NAMALWA (cell line): Measurements from ENCODE around the gene ASB8.
A peak's percentile ranks its signal among the peaks of the same experiment; 100 is the strongest.

Experiments used
- DNase-seq: peaks from one replicate; pipeline ENCODE4 v3.0.0-alpha.2; 2015; ENCODE audit warnings: low spot score

The ASB8 gene

GRCh38 chr12:48157018-48157888 is at the start of gene ASB8:
ASB8 (minus strand) TSS chr12:48157515; CDS start chr12:48153496, 4,019 bp downstream.
- peak; percentile 99 for DNase-seq

GRCh38 chr12:48203192-48203591 is 45.9 kb upstream of the ASB8 start, which contains the start of gene OR10AD1:
OR10AD1 (minus strand) TSS chr12:48203292; CDS start chr12:48203292, 0 bp downstream.
- no peak for DNase-seq

- no peak for DNase-seq
Measured at GRCh38 chr12:48202766-48203165, 45.5 kb upstream of the ASB8 start.

- DNase-seq = no peak
Measured at GRCh38 chr12:48201516-48201915, 44.2 kb upstream of the ASB8 start.

- DNase-seq = no peak
Measured at GRCh38 chr12:48201091-48201490, 43.8 kb upstream of the ASB8 start.

- DNase-seq = no peak
Measured at GRCh38 chr12:48199774-48200221, 42.5 kb upstream of the ASB8 start.

GRCh38 chr12:48198985-48199384 is 41.7 kb upstream of the ASB8 start:
- DNase-seq = no peak

GRCh38 chr12:48198672-48198971 is 41.3 kb upstream of the ASB8 start:
- no peak for DNase-seq

GRCh38 chr12:48197971-48198671 is 40.8 kb upstream of the ASB8 start:
- DNase-seq = peak; percentile 92

GRCh38 chr12:48197549-48197970 is 40.2 kb upstream of the ASB8 start:
- DNase-seq = peak; percentile 70

- DNase-seq = no peak
Measured at GRCh38 chr12:48194799-48195201, 37.5 kb upstream of the ASB8 start.

GRCh38 chr12:48193623-48194022 is 36.3 kb upstream of the ASB8 start:
- DNase-seq = no peak

- no peak for DNase-seq
Measured at GRCh38 chr12:48192861-48193260, 35.5 kb upstream of the ASB8 start.

GRCh38 chr12:48191096-48191495 is 33.8 kb upstream of the ASB8 start:
- DNase-seq = no peak

GRCh38 chr12:48189331-48190125 is 32.2 kb upstream of the ASB8 start:
- peak; percentile 87 for DNase-seq

GRCh38 chr12:48187916-48188695 is 30.8 kb upstream of the ASB8 start:
- DNase-seq = no peak

GRCh38 chr12:48185181-48185919 is 28.0 kb upstream of the ASB8 start:
- peak; percentile 20 for DNase-seq

- no peak for DNase-seq
Measured at GRCh38 chr12:48184549-48184922, 27.2 kb upstream of the ASB8 start.

- DNase-seq = no peak
Measured at GRCh38 chr12:48183876-48184548, 26.7 kb upstream of the ASB8 start.
